Middle frontal gyrus (tissue), 1 donor: ENCODE measurements around the gene POLR2J.
A peak's percentile ranks its signal among the peaks of the same experiment; 100 is the strongest.
"Not testable (repeated sequence)": the region's sequence is repeated elsewhere in the genome, so short reads cannot be mapped to it uniquely, and the experiment has no call there.

Experiments
- DNase-seq: peaks from one replicate; pipeline ENCODE4 v3.0.0-alpha.2; 2015; ENCODE audit warnings: low spot score; ENCODE audit errors: extremely low spot score

POLR2J gene

DNA sequence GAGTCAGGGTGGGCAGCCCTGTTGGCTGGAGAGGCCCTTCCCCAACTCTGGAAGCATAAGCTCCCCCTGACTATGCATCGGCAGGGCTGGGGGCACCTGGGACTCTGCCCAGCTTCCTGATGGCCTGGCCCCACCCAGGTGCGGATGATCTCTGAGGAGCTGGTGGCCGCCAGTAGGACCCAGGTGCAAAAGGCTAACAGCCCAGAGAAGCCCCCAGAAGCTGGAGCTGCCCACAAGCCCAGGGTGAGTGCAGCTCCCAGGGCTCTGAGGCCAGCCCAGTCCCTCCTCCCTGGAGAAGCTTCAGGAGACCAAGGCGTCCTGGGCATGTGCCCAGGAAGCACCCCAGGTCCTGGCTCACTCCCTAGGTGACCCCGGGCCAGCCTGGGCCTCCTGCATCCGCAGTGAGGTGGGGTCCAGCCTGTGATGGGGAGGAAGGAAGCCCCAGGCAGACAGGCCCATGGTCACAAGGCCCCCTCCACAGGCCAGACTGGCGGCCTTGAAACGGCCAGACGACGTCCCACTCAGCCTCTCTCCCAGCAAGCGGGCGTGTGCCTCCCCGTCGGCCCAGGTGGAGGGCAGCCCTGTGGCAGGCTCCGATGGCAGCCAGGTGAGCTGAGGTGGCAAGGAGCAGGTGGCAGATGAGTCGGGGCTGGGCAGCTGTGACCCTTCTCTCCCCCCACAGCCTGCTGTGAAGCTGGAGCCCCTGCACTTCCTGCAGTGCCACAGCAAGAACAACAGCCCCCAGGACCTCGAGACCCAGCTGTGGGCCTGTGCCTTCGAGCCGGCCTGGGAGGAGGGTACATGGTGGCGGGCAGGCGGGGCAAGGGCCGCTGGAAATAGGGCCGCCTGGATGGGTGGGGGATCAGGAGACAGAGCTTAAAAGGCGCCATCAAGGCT lies 10.9 kb downstream of the POLR2J start:
- no peak for DNase-seq

DNA sequence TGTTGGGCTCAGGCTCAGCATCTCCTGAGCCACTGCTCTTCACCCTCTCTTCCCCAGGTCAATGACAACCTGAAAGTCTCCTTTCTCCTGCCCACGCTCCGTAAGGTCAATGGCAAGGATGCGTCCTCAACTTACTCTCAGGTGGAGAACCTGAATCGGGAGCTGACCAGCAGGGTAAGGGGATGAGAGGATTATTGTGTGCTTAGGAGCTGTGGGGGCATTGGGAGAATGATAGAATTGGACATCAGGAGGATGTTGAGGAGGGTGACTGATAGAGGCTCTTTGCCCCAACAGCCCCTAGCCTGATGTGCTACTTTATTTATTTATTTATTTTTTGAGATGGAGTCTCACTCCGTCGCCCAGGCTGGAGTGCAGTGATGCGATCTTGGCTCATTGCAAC lies 12.6 kb downstream of the POLR2J start:
- DNase-seq = no peak

DNA sequence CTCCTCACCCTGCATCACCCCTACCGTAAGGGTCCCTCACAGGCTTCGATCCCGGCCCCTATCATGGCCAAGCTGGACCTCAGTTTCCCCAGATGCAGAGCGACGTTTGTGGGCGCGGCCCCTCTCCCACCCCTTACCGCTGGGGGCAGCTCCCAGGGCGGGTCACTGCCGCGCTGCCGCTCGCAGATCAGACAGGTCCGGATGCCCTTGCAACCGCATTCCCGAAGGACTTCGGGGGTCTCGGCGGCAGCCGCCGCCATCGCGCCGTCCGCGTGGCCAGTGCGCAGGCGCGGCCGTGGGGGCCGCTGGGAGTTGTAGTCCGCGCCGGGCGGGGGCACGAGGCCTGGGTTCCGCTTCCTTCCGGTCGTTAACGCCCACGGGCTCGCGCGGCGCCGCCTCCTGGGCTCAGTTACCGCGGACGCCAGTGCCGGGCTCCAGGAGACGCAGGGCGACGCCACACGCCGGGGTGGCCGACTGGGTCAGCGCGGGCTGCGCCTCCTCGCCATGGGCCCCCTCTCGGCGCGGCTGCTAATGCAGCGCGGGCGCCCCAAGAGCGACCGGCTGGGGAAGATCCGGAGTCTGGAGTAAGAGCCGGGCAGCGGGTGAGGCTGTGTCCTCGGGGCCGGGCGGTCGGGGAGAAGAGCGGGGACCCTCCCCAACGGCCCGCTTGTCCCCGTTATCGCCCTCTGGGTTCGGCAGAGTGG lies 14.0 kb downstream of the POLR2J start, which contains the start of the genes ALKBH4 and LRWD1:
Gene ALKBH4, minus strand, starts transcription at position 287 of the 704 bp plus-strand sequence. Its CDS starts 27 bp downstream, at position 260.
Gene LRWD1, plus strand, starts transcription at position 408 of the 704 bp plus-strand sequence. Its CDS starts 97 bp downstream, at position 505.
- peak; percentile 89 for DNase-seq

DNA sequence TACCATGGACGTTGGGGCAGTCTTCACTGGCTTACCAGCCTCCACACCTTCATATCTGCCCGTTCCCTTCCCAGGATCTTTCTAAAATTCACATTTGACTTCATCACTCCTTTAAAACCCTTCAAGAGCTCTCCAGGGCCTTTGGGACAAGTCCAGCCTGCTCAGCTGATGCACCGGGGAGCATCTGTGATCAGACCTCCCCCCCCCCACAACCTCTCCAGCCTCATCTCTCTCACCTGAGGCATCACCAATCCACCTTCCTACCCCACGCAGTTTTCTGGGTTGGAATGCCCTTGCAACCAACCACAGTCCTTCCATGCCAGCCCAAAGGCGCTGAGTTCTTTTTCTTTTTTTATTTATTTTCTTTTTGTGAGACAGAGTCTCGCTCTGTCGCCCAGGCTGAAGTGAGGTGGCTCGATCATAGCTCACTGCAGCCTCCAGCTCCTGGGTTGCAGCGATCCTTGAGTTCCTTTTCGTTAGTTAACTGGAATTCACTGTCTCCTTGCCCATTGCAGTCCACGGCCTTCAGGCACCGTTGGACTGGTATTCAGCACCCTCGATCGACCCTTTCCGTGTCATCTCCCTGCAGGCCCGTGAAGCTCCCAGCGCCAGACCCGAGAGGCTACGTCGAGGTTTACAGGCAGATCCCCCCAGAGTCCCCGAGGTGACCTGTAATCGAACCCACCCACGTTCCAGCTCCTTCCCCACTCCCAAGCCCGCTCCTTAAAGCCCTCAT lies 14.7 kb downstream of the POLR2J start:
- DNase-seq = no peak

DNA sequence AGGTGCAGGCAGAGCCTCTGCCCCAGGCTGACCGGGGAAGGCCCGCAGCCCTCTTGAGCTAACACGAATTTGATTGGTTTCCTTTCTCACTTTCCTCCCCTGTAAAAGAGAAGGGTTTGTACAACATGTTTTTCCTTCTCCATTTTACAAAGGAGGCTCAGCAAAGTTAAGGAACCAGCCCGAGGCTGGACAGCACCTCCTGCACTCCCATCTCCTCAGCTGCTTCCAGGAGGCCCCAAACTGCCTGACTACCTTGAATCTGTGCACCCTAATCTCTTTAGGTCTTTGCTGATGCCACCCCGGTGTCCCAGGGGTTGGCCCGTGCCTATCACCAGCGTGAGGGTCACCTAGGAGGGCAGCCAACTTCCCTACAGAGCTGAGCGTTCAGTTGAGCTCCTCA lies 18.3 kb downstream of the POLR2J start:
- DNase-seq = no peak

DNA sequence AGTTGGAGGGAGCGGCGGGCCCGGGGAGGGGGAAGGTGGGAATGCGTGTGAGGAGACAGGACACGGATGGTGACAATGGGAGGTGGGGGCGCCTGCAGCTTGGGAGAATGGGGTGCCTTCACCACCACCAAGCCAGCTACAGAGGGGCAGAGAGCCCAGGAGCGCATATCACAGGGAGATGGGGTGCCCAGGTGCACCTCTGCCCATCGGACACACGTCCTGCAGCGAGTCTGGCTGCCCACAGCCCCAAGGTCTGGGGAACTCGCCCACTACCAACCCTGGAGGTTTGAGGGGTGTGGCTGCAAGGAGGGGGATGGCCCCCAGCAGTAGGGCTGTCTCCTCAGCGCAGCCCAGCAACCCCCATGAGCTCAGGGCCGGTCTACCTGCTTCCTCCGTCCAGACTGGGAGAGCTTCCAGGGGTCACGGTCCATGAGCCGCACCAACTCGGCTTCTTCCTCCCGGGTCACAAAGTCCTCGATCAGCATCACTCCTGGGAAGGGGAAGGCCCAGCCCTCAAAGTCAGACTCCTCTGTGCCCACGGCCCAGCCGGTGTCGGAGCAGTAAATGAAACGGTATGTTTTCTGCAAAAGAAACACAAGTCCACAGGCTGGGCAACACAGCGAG lies 19.4 kb downstream of the POLR2J start:
- DNase-seq = no peak

DNA sequence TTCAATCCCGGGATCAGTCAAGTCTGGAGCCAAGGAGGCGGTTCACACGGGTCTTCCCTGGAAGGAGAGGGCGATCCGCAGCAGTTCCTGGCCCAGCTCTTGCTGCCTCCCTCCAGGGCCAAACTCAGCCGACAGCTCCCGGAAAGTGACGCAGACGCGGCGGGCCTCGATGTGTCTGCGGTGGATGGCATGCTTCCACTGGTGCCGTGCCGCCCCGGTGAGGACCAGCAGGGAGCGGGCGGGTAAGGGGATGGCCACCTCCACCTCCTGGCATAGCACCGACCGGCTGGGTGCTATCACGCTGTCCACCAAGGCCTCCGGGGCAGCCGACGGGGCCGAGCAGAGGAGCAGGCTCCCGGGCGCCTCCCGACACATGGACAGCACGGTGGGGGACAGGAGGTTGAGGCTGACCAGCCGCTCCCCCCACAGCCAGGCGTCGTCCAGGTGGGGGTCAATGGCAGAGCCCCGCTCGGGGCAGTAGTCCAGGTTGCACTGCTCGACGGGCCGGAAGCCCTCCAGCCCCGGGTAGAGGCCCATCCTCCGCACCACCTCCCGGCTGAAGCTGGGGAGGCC lies 21.3 kb downstream of the POLR2J start:
- DNase-seq = no peak

DNA sequence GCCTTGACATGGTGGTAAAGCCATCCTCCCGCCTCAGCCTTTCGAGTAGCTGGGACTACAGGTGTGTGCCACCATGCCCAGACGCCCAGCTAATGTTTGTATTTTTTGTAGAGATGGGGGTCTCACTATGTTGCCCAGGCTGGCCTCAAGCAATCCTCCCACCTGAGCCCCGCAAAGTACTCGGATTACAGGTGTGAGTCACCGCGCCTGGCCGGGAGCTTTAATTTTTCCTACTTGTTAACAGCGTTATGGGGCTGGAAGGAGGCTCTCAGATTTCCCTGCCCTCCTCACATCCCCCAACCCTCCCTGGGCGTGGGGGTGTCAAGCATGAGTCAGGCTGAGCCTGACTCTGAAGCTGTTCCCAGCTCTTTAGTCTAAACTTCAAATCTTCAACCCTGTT lies 22.4 kb downstream of the POLR2J start:
- DNase-seq = no peak

DNA sequence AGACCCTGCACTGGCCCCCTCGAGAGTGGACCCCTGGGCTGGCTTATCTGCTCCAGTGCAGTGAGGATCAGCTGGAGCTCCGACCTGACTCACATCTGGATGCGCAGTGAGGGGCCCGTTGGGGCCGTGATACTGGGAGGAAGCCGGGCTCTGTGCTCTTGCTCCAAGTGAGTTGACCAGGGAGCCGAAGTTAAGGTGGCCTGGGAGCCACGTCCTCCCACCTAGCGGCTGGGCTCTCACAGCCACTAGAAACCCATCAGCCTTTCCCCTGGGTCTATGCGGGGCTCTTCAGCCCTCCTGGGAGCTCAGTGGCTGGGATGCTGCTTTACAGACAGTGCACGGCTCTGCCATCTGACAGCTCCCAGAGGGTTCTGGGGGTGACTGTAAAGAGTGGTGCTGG lies 23.1 kb downstream of the POLR2J start:
- DNase-seq = no peak

DNA sequence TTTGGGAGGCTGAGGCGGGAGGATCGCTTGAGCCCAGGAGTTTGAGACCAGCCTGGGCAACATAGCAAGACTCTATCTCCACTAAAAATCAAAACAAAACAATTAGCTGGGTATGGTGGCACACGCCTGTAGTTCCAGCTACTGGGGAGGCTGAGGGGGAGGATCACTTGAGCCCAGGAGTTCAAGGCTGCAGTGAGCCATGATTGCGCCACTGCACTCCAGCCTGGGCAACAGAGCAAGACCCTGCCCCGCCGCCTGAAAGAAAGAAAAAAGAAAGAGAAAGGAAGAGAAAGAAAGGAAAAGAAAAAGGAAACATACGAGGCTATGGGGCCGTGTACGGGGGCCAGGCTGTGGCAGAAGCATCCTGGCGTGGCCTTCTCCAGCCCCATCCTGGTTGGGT lies 23.8 kb downstream of the POLR2J start:
- not testable (repeated sequence) for DNase-seq

DNA sequence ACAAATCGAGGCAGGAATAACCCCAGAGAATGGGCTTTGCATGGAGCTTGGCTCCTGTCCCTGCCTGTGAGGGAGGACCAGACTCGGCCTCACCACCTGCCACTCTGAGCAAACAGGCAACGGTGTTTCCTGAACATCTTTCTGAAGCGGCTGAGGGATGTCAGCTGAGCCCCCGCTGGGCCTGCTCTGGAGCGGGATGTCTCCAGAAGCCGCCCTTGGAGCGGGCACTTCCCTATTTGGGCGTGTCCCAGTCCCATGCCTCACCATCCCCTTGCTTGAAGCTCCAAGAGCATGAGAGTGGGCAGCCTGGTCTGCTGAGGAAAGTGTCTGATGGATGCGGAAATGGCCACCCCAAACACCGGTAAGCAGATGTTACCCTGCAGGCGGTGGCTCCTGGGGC lies 24.3 kb downstream of the POLR2J start:
- DNase-seq = no peak

DNA sequence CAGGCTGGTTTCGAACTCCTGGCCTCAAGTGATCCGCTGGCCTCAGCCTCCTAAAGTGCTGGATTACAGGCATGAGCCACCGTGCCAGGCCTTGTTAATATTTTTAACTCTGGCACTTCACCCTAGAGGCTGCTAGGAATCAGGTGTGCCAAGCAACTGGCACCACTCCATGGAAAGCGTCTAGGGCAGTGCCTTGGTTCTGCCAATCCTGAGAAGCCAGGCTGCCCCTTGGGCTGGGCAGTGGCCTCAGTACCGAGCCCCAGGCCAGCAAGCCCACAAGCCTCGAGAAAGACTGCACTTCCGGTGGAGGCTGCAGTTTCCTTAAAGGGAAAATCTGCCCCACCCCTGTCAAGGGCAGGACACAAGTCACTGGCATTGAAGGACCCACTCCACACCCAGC lies 25.4 kb downstream of the POLR2J start:
- no peak for DNase-seq

DNA sequence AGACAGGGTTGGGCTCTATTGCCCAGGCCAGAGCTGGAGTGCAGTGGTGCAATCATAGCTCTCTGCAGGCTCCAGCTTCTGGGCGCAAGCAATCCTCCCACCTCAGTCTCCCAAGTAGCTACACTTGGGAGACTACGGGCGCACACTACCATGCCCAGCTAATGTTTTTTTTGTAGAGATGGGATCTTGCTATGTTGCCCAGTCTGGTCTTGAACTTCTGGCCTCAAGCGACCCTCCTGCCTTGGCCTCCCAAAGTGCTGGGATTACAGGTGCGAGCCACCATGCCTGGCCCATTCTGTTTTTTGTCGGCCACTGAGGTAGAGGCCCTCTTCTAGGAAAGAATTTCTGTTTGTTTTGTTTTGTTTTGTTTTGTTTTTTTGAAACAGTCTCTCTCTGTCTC lies 26.3 kb downstream of the POLR2J start:
- no peak for DNase-seq

DNA sequence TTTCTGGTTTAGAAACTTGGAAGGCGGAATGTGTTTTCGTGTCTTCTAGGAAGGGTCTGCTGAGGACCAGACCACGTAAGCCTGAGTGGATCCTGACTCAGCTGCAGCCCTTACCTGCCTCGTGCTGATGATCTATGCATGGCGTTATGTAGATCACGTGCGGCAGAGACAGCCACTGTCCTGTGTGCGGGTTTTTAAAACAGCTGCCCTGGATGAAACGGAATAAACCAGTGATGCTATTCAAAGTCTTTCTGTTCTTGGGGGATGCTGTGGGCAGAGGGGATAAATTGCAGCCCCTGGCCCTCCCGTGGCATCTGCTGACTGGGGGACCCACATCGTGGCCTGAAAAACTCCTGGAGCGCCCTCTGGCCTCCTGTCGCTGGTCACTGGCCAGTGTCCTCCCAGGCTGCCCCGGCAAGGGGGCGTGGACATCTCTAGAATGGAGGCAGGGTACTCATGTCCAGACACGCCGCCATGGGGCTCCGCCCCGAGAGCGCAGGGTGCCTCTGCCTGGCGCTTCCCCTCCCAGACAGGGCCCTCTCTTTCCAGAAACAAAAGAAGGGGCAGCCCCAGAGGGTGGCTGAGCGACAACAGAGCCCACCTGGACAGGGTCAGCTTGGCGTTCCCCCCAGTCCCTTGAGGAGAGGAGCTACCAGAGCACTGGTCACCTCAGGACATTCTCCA lies 27.2 kb downstream of the POLR2J start:
- DNase-seq = no peak

DNA sequence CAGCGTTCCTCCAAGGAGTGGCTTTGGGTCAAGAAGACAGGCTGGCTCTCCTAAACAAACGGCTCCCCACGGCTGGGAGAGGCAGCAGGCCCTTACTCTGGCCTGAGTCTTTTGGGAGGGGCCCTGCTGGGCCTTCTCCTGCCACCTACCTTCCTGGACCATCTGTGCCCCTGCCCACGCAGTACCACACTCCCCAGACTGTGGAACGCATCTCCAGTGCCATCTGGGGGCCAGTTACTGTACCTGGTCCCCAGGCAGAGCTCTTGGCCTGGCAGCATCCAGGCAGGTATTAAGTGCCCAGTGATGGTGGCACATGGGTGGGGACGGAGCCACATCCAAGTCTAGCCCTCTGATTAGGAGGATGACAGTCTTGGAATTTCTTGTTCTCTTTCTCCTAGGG lies 28.5 kb downstream of the POLR2J start:
- no peak for DNase-seq

DNA sequence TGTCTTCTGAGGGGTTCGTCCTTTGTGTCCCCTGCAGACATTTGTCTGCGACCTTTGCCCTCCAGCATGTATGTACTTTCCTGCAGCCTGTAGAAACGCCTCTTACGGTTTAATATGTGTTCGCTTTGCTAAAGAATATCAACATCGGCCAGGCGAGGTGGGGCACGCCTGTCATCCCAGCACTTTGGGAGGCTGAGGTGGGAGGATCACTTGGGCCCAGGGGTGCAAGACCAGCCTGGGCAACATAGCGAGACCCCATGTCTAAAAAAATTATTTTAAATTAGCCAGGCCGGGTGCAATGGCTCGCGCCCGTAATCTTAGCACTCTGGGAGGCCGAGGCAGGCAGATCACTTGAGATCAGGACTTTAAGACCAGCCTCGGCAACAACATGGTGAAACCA lies 29.6 kb downstream of the POLR2J start:
- DNase-seq = no peak

DNA sequence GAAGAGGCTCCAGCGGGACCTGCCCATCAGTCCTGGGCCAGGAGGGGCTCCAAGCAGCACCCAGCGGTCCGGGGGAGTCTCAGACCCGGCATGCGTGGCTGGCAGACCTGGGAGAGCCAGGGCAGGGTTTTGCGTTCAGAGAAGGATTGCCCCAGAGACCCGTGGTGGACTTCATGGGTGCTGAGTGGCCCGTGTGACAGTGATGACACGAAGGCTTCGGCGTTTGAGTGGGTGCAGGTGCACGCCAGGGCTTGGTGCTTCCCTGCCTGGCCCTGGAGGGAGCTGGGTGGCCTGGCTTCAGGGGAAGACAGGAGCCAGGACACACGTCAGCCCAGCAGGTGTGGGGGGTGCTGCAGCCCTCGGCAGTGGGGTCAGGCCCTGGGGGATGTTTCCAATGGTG lies 31.4 kb downstream of the POLR2J start:
- DNase-seq = no peak

DNA sequence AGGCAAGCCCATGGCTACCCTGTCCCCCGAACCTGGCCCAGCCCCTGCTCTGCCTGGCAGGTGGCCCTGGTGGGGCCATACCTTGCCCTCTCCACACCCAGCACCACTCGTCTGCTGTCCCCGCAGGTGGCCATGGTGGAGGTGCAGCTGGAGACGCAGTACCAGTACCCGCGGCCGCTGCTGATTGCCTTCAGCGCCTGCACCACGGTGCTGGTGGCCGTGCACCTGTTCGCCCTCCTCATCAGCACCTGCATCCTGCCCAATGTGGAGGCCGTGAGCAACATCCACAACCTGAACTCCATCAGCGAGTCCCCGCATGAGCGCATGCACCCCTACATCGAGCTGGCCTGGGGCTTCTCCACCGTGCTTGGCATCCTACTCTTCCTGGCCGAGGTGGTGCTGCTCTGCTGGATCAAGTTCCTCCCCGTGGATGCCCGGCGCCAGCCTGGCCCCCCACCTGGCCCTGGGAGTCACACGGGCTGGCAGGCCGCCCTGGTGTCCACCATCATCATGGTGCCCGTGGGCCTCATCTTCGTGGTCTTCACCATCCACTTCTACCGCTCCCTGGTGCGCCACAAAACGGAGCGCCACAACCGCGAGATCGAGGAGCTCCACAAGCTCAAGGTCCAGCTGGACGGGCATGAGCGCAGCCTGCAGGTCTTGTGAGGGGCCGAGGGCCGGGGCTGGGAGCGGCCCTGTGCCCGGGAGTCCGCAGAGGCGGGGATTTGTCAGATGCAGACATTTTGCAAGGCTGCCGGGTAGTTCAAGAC lies 32.1 kb downstream of the POLR2J start:
- DNase-seq = no peak

DNA sequence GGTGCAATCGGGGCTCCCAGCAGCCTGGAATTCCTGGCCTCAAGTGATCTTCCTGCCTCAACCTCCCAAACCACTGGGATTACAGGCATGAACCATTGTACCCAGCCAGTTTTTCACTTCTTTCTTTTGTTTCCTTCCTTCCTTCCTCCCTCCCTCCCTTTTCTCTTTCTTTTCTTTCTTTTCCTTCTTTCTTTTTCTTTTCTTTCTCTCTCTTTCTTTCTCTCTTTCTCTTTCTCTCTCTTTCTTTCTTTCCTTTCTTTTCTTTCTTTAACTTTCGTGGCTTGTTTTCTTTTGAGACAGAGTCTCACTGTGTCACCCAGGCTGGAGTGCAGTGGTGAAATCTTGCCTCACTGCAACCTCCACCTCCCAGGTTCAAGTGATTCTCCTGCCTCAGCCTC lies 33.0 kb downstream of the POLR2J start:
- no peak for DNase-seq
